Measurements from ENCODE around the gene AKNA.

DNA sequence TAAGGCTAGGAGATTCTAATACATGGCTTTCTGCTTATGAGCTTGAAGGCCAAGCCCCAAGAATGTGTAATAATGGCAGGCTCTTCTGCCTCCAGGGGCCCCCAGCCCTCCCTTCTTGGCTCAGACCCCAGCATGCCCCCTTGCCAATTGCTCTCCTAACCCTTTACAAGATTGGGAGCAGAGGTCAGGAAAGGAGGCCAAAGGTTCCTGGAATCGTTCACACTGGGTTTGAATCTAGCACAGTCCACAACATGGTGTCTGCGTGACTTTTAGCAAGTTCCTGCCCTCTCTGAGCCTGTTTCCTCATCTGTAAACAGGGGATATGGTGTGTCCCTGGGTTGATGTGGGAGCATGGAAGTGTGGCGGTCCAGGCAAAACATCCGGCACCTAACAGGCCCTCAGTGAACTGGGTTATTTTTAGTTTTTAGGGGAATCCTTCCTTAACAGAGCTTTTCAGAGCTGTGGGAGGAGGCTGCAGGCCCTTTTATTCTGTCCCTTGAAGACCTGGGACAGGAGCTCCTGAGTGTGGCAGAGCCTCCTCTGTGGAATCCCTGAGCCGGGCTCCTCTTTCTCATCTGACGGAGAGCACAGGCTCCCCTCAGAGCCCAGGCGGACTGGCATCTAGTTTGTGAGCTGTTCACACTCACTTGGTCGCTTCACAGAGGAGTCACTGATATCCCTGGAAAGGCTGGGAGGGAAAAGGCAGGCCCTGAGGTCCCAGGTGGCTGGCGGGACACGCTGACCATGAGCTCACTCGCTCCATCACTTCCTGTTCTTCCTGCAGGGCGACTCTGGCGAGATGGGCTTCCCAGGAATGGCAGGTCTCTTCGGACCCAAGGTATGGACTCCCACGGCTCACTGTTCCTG lies 88.3 kb downstream of the AKNA start:
- TF ChIP-seq, protein P1, sequence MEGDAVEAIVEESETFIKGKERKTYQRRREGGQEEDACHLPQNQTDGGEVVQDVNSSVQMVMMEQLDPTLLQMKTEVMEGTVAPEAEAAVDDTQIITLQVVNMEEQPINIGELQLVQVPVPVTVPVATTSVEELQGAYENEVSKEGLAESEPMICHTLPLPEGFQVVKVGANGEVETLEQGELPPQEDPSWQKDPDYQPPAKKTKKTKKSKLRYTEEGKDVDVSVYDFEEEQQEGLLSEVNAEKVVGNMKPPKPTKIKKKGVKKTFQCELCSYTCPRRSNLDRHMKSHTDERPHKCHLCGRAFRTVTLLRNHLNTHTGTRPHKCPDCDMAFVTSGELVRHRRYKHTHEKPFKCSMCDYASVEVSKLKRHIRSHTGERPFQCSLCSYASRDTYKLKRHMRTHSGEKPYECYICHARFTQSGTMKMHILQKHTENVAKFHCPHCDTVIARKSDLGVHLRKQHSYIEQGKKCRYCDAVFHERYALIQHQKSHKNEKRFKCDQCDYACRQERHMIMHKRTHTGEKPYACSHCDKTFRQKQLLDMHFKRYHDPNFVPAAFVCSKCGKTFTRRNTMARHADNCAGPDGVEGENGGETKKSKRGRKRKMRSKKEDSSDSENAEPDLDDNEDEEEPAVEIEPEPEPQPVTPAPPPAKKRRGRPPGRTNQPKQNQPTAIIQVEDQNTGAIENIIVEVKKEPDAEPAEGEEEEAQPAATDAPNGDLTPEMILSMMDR (IDR thresholded peaks at IDR 0.05): no peak
- no peak for TF ChIP-seq POLR2A (IDR thresholded peaks at IDR 0.05)
